ENCODE measurements around the gene SIRT7.

Gene SIRT7

DNA sequence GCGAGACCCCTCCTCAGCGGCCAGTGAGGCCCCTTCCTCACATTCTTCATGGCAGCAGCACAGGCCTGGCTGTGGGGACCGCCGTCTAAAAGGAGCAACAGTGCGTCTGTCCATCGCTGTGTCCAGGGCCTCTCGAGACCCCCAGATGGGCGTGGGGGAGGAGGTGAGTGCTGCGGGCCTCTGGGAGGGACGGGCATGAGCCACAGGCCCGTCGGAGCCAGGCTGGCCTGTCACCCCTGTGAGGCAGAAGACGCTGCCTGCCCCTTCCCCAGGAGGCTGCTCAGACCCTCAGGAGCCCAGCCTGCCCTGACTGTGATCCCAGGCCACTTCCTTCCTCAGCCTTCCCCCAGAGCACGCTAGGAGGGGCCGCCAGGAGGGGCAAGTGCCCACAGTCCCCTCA, 21.2 kb upstream of the SIRT7 start:
- Histone ChIP-seq H4K20me1 (peaks cover 0 to 18% (median 3%) of the 10 kb centered on the region in 11 experiments; a peak in 8 of 22 replicates), H3K27me3 (peaks cover 0 to 19% (median 0%) of the 10 kb centered on the region in 11 experiments; a peak in 5 of 22 replicates), H3K27ac (peak overlapping the region in 7 of 11 experiments; percentile 6 to 40 (median 22); a peak in 10 of 22 replicates), H3K4me3 (peak overlapping the region in 2 of 10 experiments; percentile 8 to 16; a peak in 2 of 20 replicates), H3K4me2 (peak overlapping the region; percentile 69 to 100 (median 100)), H3K9ac (peak overlapping the region in 9 of 11 experiments; percentile 10 to 87 (median 56); a peak in 17 of 22 replicates), H3K9me3 (replicated peaks in 1 of 11) (no peaks in the 10 kb centered on the region), H3K36me3 (peaks cover 0 to 15% (median 5%) of the 10 kb centered on the region in 11 experiments; a peak in 10 of 22 replicates), H3K4me1 (peaks cover 45 to 96% (median 78%) of the 10 kb centered on the region in 10 experiments)
- TF ChIP-seq Cebpa-rat (IDR thresholded peaks at IDR 0.05) = no peak

DNA sequence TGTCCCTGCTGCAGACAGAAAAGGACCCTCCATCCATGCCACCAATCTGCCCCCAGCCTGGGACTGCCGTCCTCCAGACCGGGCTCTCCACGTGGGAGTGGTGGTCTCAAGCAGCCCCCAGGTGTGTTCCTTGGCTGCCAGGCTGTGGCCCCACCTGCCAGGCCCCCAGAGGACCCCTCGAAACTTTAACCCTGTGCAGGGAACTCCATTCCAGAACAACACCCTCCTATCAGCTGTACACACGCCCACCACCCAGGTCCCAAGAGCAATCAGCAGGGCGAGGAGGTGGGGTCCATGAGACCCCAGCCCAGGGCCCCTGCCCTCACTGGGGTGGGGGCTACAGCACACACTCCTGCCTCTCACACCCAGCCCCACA, 17.7 kb upstream of the SIRT7 start:
- H3K9ac ChIP-seq = peak overlapping the region in 7 of 11 experiments; percentile 15 to 90 (median 86); a peak in 10 of 22 replicates
- peaks cover 38 to 89% (median 79%) of the 10 kb centered on the region in 10 experiments for H3K4me1 ChIP-seq
- peaks cover 0 to 3% (median 0%) of the 10 kb centered on the region in 11 experiments; a peak in 3 of 22 replicates for H3K27me3 ChIP-seq
- peaks cover 0 to 31% (median 18%) of the 10 kb centered on the region in 11 experiments; a peak in 11 of 22 replicates for H3K36me3 ChIP-seq
- H3K9me3 ChIP-seq (replicated peaks in 1 of 11) = no peaks in the 10 kb centered on the region
- H3K4me2 ChIP-seq = peak overlapping the region; percentile 95 to 100 (median 100)
- H3K4me3 ChIP-seq = peak overlapping the region in 7 of 10 experiments; percentile 69 to 86 (median 75); a peak in 14 of 20 replicates
- peaks cover 0 to 53% (median 18%) of the 10 kb centered on the region in 11 experiments; a peak in 12 of 22 replicates for H4K20me1 ChIP-seq
- peak overlapping the region in 2 of 11 experiments; percentile 13 to 31; a peak in 3 of 22 replicates for H3K27ac ChIP-seq
- no peak for TF ChIP-seq Cebpa-rat (IDR thresholded peaks at IDR 0.05)

DNA sequence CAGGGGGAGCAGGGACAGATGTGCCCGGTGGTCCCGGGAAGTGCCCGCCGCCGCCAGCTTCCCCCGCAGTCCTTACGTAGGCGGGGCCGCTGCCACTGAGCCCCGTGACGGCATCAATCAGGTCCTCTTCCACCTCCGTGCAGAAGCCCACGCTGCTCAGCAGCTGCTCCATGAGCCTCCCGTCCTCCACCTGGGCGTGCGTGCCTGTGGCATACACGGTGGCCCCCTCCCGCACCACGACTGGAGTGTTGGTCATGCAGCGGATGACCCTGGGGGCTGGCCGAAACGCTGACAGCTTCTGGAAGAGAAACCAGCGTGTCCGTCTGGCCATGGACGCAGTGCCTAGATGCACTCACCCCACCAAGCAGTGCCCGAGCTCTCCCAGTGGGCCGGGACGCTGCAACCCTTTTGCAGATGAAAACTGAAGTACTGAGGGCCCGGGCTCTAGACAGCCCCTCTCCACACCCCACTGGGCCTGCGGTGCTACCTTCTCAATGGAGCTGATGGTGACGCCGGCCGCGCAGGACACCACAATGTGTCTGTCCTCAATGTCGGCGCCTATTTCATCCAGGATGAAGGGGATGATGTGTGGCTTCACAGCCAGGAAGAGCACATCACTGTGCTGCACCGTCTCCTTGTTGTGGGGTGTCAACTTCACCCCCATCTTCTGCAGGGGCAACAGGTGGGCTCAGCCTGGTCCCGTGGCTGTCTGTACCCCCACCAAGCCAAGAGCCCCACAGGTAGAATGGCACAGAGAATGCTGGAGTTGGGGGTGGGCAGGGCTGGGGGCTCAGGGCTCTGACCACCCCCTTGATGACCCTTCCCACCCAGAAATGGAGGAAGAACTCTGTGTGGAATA, 17.1 kb upstream of the SIRT7 start:
- TF ChIP-seq Cebpa-rat (IDR thresholded peaks at IDR 0.05) = no peak
- peak overlapping the region in 10 of 11 experiments; percentile 95 to 100 (median 100); a peak in 20 of 22 replicates for H3K4me2 ChIP-seq

DNA sequence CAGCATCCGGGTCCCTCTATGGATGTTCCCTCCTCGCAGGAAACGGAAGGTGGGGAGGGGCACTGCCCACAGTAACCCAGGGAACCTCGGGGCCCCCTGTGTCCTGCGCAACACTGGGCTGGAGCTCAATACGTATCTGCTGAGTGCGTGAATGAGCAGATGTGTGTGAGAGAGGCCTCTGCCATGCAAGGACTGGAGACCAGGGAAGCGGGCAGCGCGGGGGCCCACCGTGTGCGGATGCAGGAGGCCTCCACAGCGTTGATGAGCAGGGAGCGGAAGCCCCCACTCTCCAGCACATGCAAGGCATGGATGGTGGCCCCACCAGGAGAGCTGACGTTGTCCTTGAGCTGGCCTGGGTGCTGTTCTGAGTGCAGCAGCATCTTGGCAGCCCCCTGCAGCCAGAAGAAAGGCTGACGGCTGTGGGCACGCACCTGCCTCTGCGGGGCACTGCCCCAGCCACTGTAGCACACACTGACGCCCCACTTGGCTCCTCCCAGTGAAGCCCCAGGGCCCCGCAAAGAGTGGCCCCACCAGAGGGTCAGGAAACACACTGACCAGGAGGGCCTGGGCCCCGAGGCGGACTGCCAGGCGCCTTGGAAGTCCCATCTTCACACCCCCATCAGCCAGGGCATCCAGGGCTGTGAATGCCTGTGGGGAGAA, 16.3 kb upstream of the SIRT7 start:
- peaks cover 1 to 12% (median 5%) of the 10 kb centered on the region in 11 experiments; a peak in 17 of 22 replicates for H3K27me3 ChIP-seq
- peak overlapping the region in 4 of 11 experiments; percentile 4 to 90 (median 22); a peak in 3 of 22 replicates for H3K9ac ChIP-seq
- H3K4me2 ChIP-seq = peak overlapping the region in 2 of 11 experiments; percentile 100; a peak in 2 of 22 replicates
- peaks cover 0 to 68% (median 23%) of the 10 kb centered on the region in 11 experiments; a peak in 12 of 22 replicates for H4K20me1 ChIP-seq
- H3K4me3 ChIP-seq = no peak overlapping the region
- TF ChIP-seq Cebpa-rat (IDR thresholded peaks at IDR 0.05) = no peak
- H3K4me1 ChIP-seq = peaks cover 33 to 89% (median 76%) of the 10 kb centered on the region in 10 experiments
- peaks cover 0 to 31% (median 18%) of the 10 kb centered on the region in 11 experiments; a peak in 11 of 22 replicates for H3K36me3 ChIP-seq
- no peak overlapping the region for H3K27ac ChIP-seq
- H3K9me3 ChIP-seq (replicated peaks in 1 of 11) = no peaks in the 10 kb centered on the region

More for the DNA sequence above, 17.1 kb upstream of the SIRT7 start:
- H3K36me3 ChIP-seq = peaks cover 0 to 31% (median 18%) of the 10 kb centered on the region in 11 experiments; a peak in 11 of 22 replicates
- no peaks in the 10 kb centered on the region for H3K9me3 ChIP-seq (replicated peaks in 1 of 11)
- peaks cover 0 to 59% (median 18%) of the 10 kb centered on the region in 11 experiments; a peak in 12 of 22 replicates for H4K20me1 ChIP-seq
- peak overlapping the region in 3 of 10 experiments; percentile 71 to 86 (median 82); a peak in 3 of 20 replicates for H3K4me3 ChIP-seq
- H3K27me3 ChIP-seq = peaks cover 0 to 3% (median 0%) of the 10 kb centered on the region in 11 experiments; a peak in 3 of 22 replicates
- peak overlapping the region in 5 of 11 experiments; percentile 22 to 90 (median 86); a peak in 7 of 22 replicates for H3K9ac ChIP-seq
- no peak overlapping the region; a peak in 2 of 22 replicates for H3K27ac ChIP-seq
- peaks cover 38 to 89% (median 78%) of the 10 kb centered on the region in 10 experiments for H3K4me1 ChIP-seq

- H3K27me3 ChIP-seq = peaks cover 11 to 20% (median 15%) of the 10 kb centered on the region in 11 experiments
- no peak overlapping the region for H3K4me3 ChIP-seq
Measured at GRCh38 chr17:81933178-81933699, 15.3 kb upstream of the SIRT7 start.

DNA sequence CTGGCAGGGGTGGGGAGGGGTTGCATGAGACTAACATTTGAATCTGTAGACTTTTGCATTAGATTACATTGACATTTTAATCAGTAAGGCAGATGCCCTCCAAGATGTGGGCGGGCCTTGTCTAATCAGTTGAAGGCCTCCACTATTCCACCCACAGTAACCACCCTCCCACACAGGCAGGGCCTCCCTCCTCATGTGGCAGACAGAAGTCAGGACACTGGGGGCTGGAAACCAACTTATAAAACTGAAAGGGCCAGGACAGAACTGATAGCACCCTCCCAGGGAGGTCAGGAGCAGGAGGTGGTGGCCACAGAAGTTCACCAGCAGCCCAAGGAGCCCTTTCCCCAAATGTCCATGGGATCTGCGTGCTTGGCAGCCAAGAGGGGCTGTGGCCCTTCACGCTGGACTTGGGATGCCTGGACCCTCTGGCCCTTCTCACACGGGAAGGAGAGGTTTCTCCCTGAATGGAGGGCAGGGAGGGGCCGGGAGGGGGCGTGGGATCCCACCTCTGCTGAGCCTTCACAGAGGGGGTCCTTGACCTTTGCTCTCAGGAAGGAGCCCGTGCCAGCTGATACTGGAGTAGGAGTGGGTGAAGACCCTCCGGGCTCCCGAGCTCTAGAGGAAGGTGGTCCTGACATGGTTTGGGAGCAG, 14.5 kb upstream of the SIRT7 start:
- H3K27ac ChIP-seq = no peak overlapping the region
- H3K36me3 ChIP-seq = peaks cover 0 to 31% (median 18%) of the 10 kb centered on the region in 11 experiments; a peak in 11 of 22 replicates
- peaks cover 34 to 87% (median 73%) of the 10 kb centered on the region in 10 experiments for H3K4me1 ChIP-seq
- H3K9me3 ChIP-seq (replicated peaks in 1 of 11) = no peaks in the 10 kb centered on the region
- H3K9ac ChIP-seq = no peak overlapping the region
- peaks cover 0 to 77% (median 24%) of the 10 kb centered on the region in 11 experiments; a peak in 12 of 22 replicates for H4K20me1 ChIP-seq
- no peak for TF ChIP-seq Cebpa-rat (IDR thresholded peaks at IDR 0.05)
- H3K4me3 ChIP-seq = no peak overlapping the region
- peak overlapping the region; percentile 16 to 97 (median 61); a peak in 19 of 22 replicates for H3K4me2 ChIP-seq
- H3K27me3 ChIP-seq = peaks cover 15 to 24% (median 19%) of the 10 kb centered on the region in 11 experiments

More at GRCh38 chr17:81933178-81933699, 15.3 kb upstream of the SIRT7 start:
- Histone ChIP-seq H3K9ac (no peak overlapping the region), H3K9me3 (replicated peaks in 1 of 11) (no peaks in the 10 kb centered on the region), H3K36me3 (peaks cover 0 to 31% (median 18%) of the 10 kb centered on the region in 11 experiments; a peak in 11 of 22 replicates), H3K4me1 (peaks cover 37 to 89% (median 76%) of the 10 kb centered on the region in 10 experiments), H3K27ac (no peak overlapping the region), H4K20me1 (peaks cover 0 to 77% (median 24%) of the 10 kb centered on the region in 11 experiments; a peak in 12 of 22 replicates), H3K4me2 (no peak overlapping the region)
- TF ChIP-seq Cebpa-rat (IDR thresholded peaks at IDR 0.05) = no peak

GRCh38 chr17:81931557-81932332, 13.8 kb upstream of the SIRT7 start:
- H3K9me3 ChIP-seq (replicated peaks in 1 of 11) = no peaks in the 10 kb centered on the region
- H3K36me3 ChIP-seq = peaks cover 0 to 31% (median 18%) of the 10 kb centered on the region in 11 experiments; a peak in 11 of 22 replicates
- H3K27me3 ChIP-seq = peaks cover 15 to 24% (median 19%) of the 10 kb centered on the region in 11 experiments
- TF ChIP-seq Cebpa-rat (IDR thresholded peaks at IDR 0.05) = no peak
- H3K4me1 ChIP-seq = peaks cover 32 to 83% (median 67%) of the 10 kb centered on the region in 10 experiments
- no peak overlapping the region for H3K27ac ChIP-seq
- H3K9ac ChIP-seq = peak overlapping the region in 3 of 11 experiments; percentile 17 to 52 (median 38); a peak in 2 of 22 replicates
- no peak overlapping the region for H3K4me3 ChIP-seq
- peak overlapping the region; percentile 16 to 97 (median 61); a peak in 21 of 22 replicates for H3K4me2 ChIP-seq
- peaks cover 0 to 77% (median 24%) of the 10 kb centered on the region in 11 experiments; a peak in 12 of 22 replicates for H4K20me1 ChIP-seq
